Measurements from ENCODE around the gene RPL28.

DNA sequence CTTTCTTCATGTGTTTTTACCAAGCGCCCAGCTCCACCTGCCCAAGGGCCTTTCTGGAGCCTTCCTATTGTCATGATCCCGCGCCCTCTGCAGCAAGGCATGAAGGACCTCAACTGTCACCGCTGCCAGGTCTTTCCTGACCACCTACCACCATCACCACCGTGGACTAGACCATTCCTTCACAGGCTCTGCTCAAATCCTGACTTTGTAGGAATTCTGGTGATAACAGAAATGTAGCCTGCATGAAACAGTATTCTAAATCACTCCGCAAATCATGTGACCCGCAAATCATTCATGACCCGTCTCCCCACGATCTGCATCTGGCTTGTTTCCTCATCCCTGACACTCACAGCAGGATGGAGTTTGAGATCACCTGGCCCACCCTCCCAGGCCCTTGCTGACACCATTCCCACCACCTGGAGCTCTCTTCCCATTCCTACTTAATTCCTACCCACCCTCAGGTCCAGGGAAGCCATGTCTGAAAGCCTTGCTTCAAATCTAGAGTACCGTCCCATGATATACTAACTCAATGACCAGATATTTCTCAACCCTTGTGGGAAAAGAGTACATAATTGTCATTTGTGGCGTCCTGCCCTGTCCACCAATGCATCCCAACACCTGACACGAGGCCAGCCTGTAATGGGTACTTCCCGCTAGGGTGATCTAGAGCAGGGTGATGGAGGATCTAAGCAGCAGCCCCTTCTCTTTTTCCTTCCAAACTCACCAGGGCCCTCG, 20.5 kb downstream of the RPL28 start:
- no peak for TF ChIP-seq POLR2AphosphoS5 (IDR thresholded peaks at IDR 0.05)
- TF ChIP-seq CTCF (IDR thresholded peaks at IDR 0.05 in 8 of 11, conservative IDR thresholded peaks at IDR 0.05 in 3 of 11) = no peak
- TF ChIP-seq POLR2A (IDR thresholded peaks at IDR 0.05) = no peak

Data from spleen (tissue), 7 donors.